ENCODE measurements around the gene CEP290.

The CEP290 gene

DNA sequence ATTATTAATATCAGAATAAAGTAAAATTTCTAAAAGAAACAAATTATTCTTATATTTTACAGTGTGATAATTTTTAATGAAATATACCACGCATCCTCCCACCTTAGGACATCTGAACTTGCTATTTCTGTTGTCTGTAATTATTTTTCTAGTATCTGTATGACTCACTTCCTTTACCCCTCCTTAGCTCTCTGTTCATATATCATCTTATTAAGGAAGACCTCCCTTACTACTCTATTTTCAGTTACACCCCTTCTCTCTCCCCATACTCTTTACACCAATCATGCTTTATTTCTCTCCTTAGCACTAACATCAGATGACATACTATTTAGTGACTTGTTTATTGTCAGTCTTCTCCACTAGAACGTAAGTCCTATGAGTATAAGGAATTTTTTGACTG lies 78.5 kb downstream of the CEP290 start:
- H3K27ac ChIP-seq, result no peak overlapping the region
- H3K9ac ChIP-seq, result no peak overlapping the region
- H3K27me3 ChIP-seq, result no peaks in the 10 kb centered on the region
- peaks cover 13 to 38% (median 21%) of the 10 kb centered on the region in 11 experiments; a peak in 20 of 22 replicates for H3K36me3 ChIP-seq
- H3K4me3 ChIP-seq, result no peak overlapping the region
- H3K4me1 ChIP-seq, result peaks cover 0 to 15% (median 5%) of the 10 kb centered on the region in 10 experiments; a peak in 9 of 20 replicates
- TF ChIP-seq Cebpa-rat (IDR thresholded peaks at IDR 0.05), result no peak
- no peaks in the 10 kb centered on the region for H3K9me3 ChIP-seq (replicated peaks in 1 of 11)
- H3K4me2 ChIP-seq, result peak overlapping the region in 4 of 11 experiments; percentile 8 to 35 (median 16); a peak in 3 of 22 replicates
- H4K20me1 ChIP-seq, result no peaks in the 10 kb centered on the region

GRCh38 chr12:88062474-88062873 lies 79.4 kb downstream of the CEP290 start:
- Histone ChIP-seq H3K27ac (no peak overlapping the region), H3K27me3 (no peaks in the 10 kb centered on the region), H3K9me3 (replicated peaks in 1 of 11) (no peaks in the 10 kb centered on the region), H3K4me3 (no peak overlapping the region), H3K9ac (no peak overlapping the region), H3K4me2 (no peak overlapping the region), H4K20me1 (no peaks in the 10 kb centered on the region), H3K4me1 (peaks cover 0 to 15% (median 5%) of the 10 kb centered on the region in 10 experiments; a peak in 9 of 20 replicates), H3K36me3 (peaks cover 22 to 47% (median 28%) of the 10 kb centered on the region in 11 experiments; a peak in 21 of 22 replicates)
- no peak for TF ChIP-seq Cebpa-rat (IDR thresholded peaks at IDR 0.05)

- Histone ChIP-seq H3K27ac (no peak overlapping the region), H3K4me1 (peaks cover 0 to 15% (median 5%) of the 10 kb centered on the region in 10 experiments; a peak in 9 of 20 replicates), H3K9ac (no peak overlapping the region), H3K4me2 (no peak overlapping the region), H4K20me1 (no peaks in the 10 kb centered on the region), H3K4me3 (no peak overlapping the region), H3K27me3 (no peaks in the 10 kb centered on the region), H3K36me3 (peaks cover 32 to 69% (median 45%) of the 10 kb centered on the region in 11 experiments; a peak in 21 of 22 replicates), H3K9me3 (replicated peaks in 1 of 11) (no peaks in the 10 kb centered on the region)
- TF ChIP-seq Cebpa-rat (IDR thresholded peaks at IDR 0.05), result no peak
Observed at GRCh38 chr12:88058719-88059077, 83.2 kb downstream of the CEP290 start.

DNA sequence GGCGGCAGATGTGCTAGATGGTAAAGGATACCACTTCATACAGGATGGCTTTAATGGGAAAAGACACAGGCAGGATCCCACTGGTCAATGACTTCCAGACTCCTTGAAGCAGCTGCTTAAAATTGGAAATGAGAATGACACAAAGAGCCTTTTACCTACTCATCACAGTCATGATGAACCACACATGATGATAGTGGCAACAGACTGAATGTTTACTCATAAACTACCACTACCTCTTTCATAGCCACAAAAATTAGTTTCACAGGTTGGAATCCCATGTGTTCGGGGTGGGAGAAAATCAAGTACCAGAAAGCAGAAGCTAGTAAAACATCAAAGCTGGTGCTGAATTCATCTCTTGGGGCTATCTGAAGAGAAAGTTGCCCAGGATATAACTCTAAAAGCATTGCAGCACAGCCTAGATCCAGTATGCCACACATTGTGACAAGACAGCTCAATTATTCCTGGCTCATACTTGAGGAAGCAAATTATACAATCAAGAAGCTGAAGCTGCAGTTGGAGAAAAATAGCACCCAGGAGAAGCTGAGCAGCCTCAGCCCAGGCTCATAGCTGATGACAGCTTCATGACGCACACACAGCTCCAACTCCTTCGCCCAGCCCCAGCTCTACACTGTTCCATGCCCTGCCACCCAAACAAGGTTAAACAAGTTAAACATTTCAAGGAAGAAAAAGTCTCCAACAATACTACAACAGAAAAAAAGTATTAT lies 83.7 kb downstream of the CEP290 start:
- Histone ChIP-seq H3K36me3 (peaks cover 33 to 70% (median 47%) of the 10 kb centered on the region in 11 experiments; a peak in 21 of 22 replicates), H3K4me1 (peaks cover 0 to 10% (median 0%) of the 10 kb centered on the region in 10 experiments; a peak in 7 of 20 replicates), H3K4me3 (no peak overlapping the region), H3K9ac (no peak overlapping the region), H3K9me3 (replicated peaks in 1 of 11) (no peaks in the 10 kb centered on the region), H4K20me1 (no peaks in the 10 kb centered on the region), H3K27ac (no peak overlapping the region), H3K4me2 (no peak overlapping the region), H3K27me3 (no peaks in the 10 kb centered on the region)
- no peak for TF ChIP-seq Cebpa-rat (IDR thresholded peaks at IDR 0.05)

GRCh38 chr12:88056571-88056970 lies 85.3 kb downstream of the CEP290 start:
- Histone ChIP-seq H3K9ac (no peak overlapping the region), H4K20me1 (peaks cover 0 to 4% (median 0%) of the 10 kb centered on the region in 11 experiments; a peak in 1 of 22 replicates), H3K4me3 (no peak overlapping the region), H3K36me3 (peaks cover 36 to 74% (median 51%) of the 10 kb centered on the region in 11 experiments), H3K27me3 (no peaks in the 10 kb centered on the region), H3K9me3 (replicated peaks in 1 of 11) (no peaks in the 10 kb centered on the region), H3K27ac (no peak overlapping the region), H3K4me1 (no peaks in the 10 kb centered on the region), H3K4me2 (no peak overlapping the region)
- TF ChIP-seq Cebpa-rat (IDR thresholded peaks at IDR 0.05), result no peak

- no peak for TF ChIP-seq Cebpa-rat (IDR thresholded peaks at IDR 0.05)
- H3K4me2 ChIP-seq, result no peak overlapping the region
- H3K36me3 ChIP-seq, result peaks cover 36 to 84% (median 59%) of the 10 kb centered on the region in 11 experiments
- no peaks in the 10 kb centered on the region for H3K27me3 ChIP-seq
- H3K4me3 ChIP-seq, result no peak overlapping the region
- H4K20me1 ChIP-seq, result peaks cover 0 to 6% (median 0%) of the 10 kb centered on the region in 11 experiments; a peak in 1 of 22 replicates
- no peak overlapping the region for H3K9ac ChIP-seq
- H3K4me1 ChIP-seq, result no peaks in the 10 kb centered on the region
- no peak overlapping the region for H3K27ac ChIP-seq
- H3K9me3 ChIP-seq (replicated peaks in 1 of 11), result no peaks in the 10 kb centered on the region
Observed at GRCh38 chr12:88052686-88053085, 89.2 kb downstream of the CEP290 start.

DNA sequence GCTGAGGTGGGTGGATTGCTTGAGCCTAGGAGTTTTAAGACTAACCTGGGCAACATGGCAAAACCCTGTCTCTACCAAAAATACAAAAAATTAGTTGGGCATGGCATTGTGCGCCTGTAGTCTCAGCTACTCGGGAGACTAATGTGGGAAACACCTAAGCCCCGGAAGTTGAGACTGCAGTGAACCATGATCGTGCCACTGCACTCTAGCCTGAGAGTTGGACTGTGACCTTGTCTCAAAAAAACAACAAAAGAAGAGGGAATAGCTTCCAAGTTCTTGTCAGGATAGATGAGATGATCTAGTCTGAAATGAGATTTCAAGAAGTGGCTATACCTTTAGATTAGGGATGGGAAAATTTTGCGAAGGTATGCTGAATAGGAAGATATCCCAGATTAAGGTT lies 97.9 kb downstream of the CEP290 start:
- Histone ChIP-seq H3K36me3 (peaks cover 48 to 94% (median 72%) of the 10 kb centered on the region in 11 experiments), H3K4me3 (no peak overlapping the region), H3K9ac (no peak overlapping the region)

DNA sequence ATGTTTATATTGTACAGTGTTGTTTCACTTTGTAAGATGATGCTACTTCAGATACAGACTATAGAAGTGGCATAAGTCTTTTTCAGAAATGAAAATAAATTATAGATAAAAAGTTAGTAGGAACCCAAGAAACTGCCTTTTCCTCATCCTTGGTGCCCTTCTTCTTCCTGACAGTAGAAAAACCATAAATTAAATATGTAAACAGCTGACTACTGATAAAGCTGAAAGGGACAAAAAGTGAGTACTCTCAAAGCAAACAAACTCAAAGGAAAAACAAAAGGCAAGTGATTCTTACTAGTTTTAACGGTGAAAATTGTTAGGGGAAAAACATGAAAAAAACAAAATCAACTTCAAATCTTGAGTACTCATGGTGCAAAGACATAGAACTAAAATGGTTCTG lies 104.1 kb downstream of the CEP290 start:
- H3K4me2 ChIP-seq, result peak overlapping the region in 9 of 11 experiments; percentile 84 to 95 (median 91); a peak in 11 of 22 replicates
- TF ChIP-seq Cebpa-rat (IDR thresholded peaks at IDR 0.05), result no peak
- no peaks in the 10 kb centered on the region for H3K9me3 ChIP-seq (replicated peaks in 1 of 11)
- H3K4me1 ChIP-seq, result peaks cover 19 to 31% (median 22%) of the 10 kb centered on the region in 10 experiments
- H3K4me3 ChIP-seq, result no peak overlapping the region
- H3K27ac ChIP-seq, result no peak overlapping the region
- peaks cover 0 to 70% (median 42%) of the 10 kb centered on the region in 11 experiments; a peak in 14 of 22 replicates for H4K20me1 ChIP-seq
- no peak overlapping the region for H3K9ac ChIP-seq
- no peaks in the 10 kb centered on the region for H3K27me3 ChIP-seq
- H3K36me3 ChIP-seq, result peaks cover 0 to 56% (median 22%) of the 10 kb centered on the region in 11 experiments; a peak in 16 of 22 replicates

More for the DNA sequence above, 97.9 kb downstream of the CEP290 start:
- no peak overlapping the region for H3K27ac ChIP-seq
- H3K4me2 ChIP-seq, result no peak overlapping the region
- no peaks in the 10 kb centered on the region for H3K9me3 ChIP-seq (replicated peaks in 1 of 11)
- H3K4me1 ChIP-seq, result no peaks in the 10 kb centered on the region
- no peaks in the 10 kb centered on the region for H3K27me3 ChIP-seq
- TF ChIP-seq Cebpa-rat (IDR thresholded peaks at IDR 0.05), result no peak
- peaks cover 0 to 42% (median 20%) of the 10 kb centered on the region in 11 experiments; a peak in 12 of 22 replicates for H4K20me1 ChIP-seq

GRCh38 chr12:88036353-88036965 lies 105.4 kb downstream of the CEP290 start:
- H3K4me3 ChIP-seq, result peak overlapping the region; percentile 70 to 98 (median 86)
- no peak for TF ChIP-seq Cebpa-rat (IDR thresholded peaks at IDR 0.05)
- peaks cover 5 to 11% (median 8%) of the 10 kb centered on the region in 11 experiments; a peak in 16 of 22 replicates for H3K9me3 ChIP-seq (replicated peaks in 1 of 11)
- peaks cover 0 to 45% (median 12%) of the 10 kb centered on the region in 11 experiments; a peak in 13 of 22 replicates for H3K36me3 ChIP-seq
- peak overlapping the region in 6 of 11 experiments; percentile 74 to 84 (median 81); a peak in 7 of 22 replicates for H3K27ac ChIP-seq
- peaks cover 0 to 58% (median 32%) of the 10 kb centered on the region in 11 experiments; a peak in 14 of 22 replicates for H4K20me1 ChIP-seq
- peaks cover 19 to 31% (median 22%) of the 10 kb centered on the region in 10 experiments for H3K4me1 ChIP-seq
- H3K4me2 ChIP-seq, result peak overlapping the region; percentile 84 to 95 (median 91)
- H3K27me3 ChIP-seq, result no peaks in the 10 kb centered on the region
- peak overlapping the region; percentile 78 to 93 (median 87) for H3K9ac ChIP-seq

Data from BLaER1 treated with 17β-estradiol and CSF1 and Interleukin-3, amounts not matched to agents 10 nM and 100 nM (cell line).